Endothelial cell of umbilical vein (primary cell): ENCODE results near the gene PIN1. TPM values are rescaled to one million over a fixed set of nuclear protein-coding genes. Genes with fewer than 3 reads are reported as not detected.

Experiments used
- BruUV-seq: library from RNA; stranded (reverse); fragments of 400-500 nt; replicated peaks from 2 replicates; lab custom pipeline; 2021; lab: Mats Ljungman, UMichigan
- CTCF ChIA-PET: fragments of 300-600, 350-600 bp; sonication (Branson Sonifier 250); formaldehyde crosslinking; loops from one replicate; lab custom pipeline; 2021; ENCODE audit warnings: antibody characterized with exemption, inconsistent platforms; lab: Charles Lee
- POLR2A ChIA-PET: fragments of 300-600, 350-600 bp; sonication (Branson Sonifier 250); formaldehyde crosslinking; loops from one replicate; lab custom pipeline; 2021; ENCODE audit warnings: antibody characterized with exemption, inconsistent platforms; lab: Charles Lee
- DNase-seq: peaks from one replicate; pipeline ENCODE4 v3.0.0-alpha.2; 2011; ENCODE audit warnings: low read depth, low spot score
- FAIRE-seq: peaks from 2 replicates; lab custom pipeline; 2011; peaks lifted over from hg19 to GRCh38; lab: Jason Lieb, UNC
- H2AFZ ChIP-seq: 2 replicates; pipeline ENCODE4 v1.6.0; 2012; ENCODE audit warnings: low read depth, low read length, control low read depth, inconsistent platforms
- H3K27ac ChIP-seq: 2 replicates; pipeline ENCODE4 v1.5.1; 2011; ENCODE audit warnings: low read depth, mild to moderate bottlenecking, control low read depth, low read length, moderate library complexity; ENCODE audit not compliant: insufficient read depth
- H3K27me3 ChIP-seq, 2 experiments: 2 replicates each; pipeline versions ENCODE4 v1.6.0 to v1.6.1; 2011; ENCODE audit warnings: low read length in 2 of 2, mixed read lengths in 1 of 2; ENCODE audit not compliant: control insufficient read depth in 2 of 2, insufficient read depth in 2 of 2
- H3K36me3 ChIP-seq, 2 experiments: 2 replicates in 1 of 2; 3 replicates in 1 of 2; pipeline ENCODE4 v1.5.1; 2011; ENCODE audit warnings: low read length in 2 of 2, mild to moderate bottlenecking in 1 of 2, moderate library complexity in 1 of 2; ENCODE audit not compliant: control insufficient read depth in 2 of 2, insufficient read depth in 2 of 2; ENCODE audit errors: extremely low read depth in 1 of 2
- H3K4me1 ChIP-seq: 3 replicates; pipeline ENCODE4 v1.5.1; 2011; ENCODE audit warnings: mild to moderate bottlenecking, low read length; ENCODE audit not compliant: control insufficient read depth, insufficient read depth; ENCODE audit errors: extremely low read depth
- H3K4me2 ChIP-seq: 2 replicates; pipeline ENCODE4 v1.6.1; 2011; ENCODE audit warnings: low read length, control low read depth, mixed read lengths; ENCODE audit not compliant: insufficient read depth
- H3K4me3 ChIP-seq, 3 experiments: fragments of 200-600 bp in 1 of 3; sonication (generic), shearing (Covaris generic) in 1 of 3; replicated peaks in 1 of 3; 2 replicates each; pipeline ENCODE4 v1.5.1; 2011 to 2016; ENCODE audit warnings: control low read depth in 3 of 3, low read length in 3 of 3, mild to moderate bottlenecking in 2 of 3, inconsistent platforms in 1 of 3, low read depth in 1 of 3, moderate library complexity in 1 of 3; ENCODE audit not compliant: insufficient read depth in 1 of 3
- H3K79me2 ChIP-seq: 2 replicates; pipeline ENCODE4 v1.6.0; 2012; ENCODE audit warnings: low read length, inconsistent platforms; ENCODE audit not compliant: control insufficient read depth, insufficient read depth
- H3K9ac ChIP-seq: replicated peaks from 2 replicates; pipeline ENCODE3; 2011; ENCODE audit warnings: low read length, control low read depth; ENCODE audit not compliant: insufficient read depth; ENCODE audit errors: extremely low read depth
- H3K9me1 ChIP-seq: replicated peaks from 3 replicates; pipeline ENCODE4 v1.6.0; 2011; ENCODE audit warnings: mild to moderate bottlenecking, low read length; ENCODE audit not compliant: control insufficient read depth, insufficient read depth; ENCODE audit errors: extremely low read depth
- H3K9me3 ChIP-seq: replicated peaks from 2 replicates; pipeline ENCODE4 v1.5.1; 2012; ENCODE audit warnings: low read length, inconsistent platforms; ENCODE audit not compliant: control insufficient read depth, insufficient read depth
- H4K20me1 ChIP-seq: replicated peaks from 2 replicates; pipeline ENCODE3; 2011; ENCODE audit warnings: mild to moderate bottlenecking, low read length; ENCODE audit not compliant: control insufficient read depth, insufficient read depth; ENCODE audit errors: extremely low read depth
- CTCF ChIP-seq, 2 donors: IDR thresholded peaks; 1 replicate in 1 of 2; 2 replicates in 1 of 2; pipeline ENCODE4 v1.5.1; 2011; ENCODE audit warnings: low read length in 2 of 2, mild to moderate bottlenecking in 2 of 2, moderate library complexity in 2 of 2, control low read depth in 1 of 2, inconsistent platforms in 1 of 2, low read depth in 1 of 2; ENCODE audit not compliant: insufficient read depth in 1 of 2; ENCODE audit errors: extremely low read depth in 1 of 2
- EZH2 ChIP-seq: IDR thresholded peaks from 2 replicates; pipeline ENCODE4 v1.6.1; 2012; ENCODE audit warnings: borderline replicate concordance, low read depth, mild to moderate bottlenecking, moderate library complexity, low read length, inconsistent platforms; ENCODE audit not compliant: severe bottlenecking
- FOS ChIP-seq: IDR thresholded peaks from 2 replicates; pipeline ENCODE4 v1.6.1; 2011; ENCODE audit warnings: mild to moderate bottlenecking, low read length, moderate library complexity, borderline replicate concordance; ENCODE audit not compliant: insufficient read depth
- JUN ChIP-seq: IDR thresholded peaks from 2 replicates; pipeline ENCODE4 v1.6.1; 2011; ENCODE audit warnings: borderline replicate concordance, low read depth; ENCODE audit not compliant: insufficient read length, insufficient read depth
- MAX ChIP-seq: IDR thresholded peaks from 2 replicates; pipeline ENCODE4 v1.6.1; 2011; ENCODE audit not compliant: insufficient read depth, insufficient read length
- dilution Hi-C: fragments of 300-500 bp; cut with MboI; formaldehyde crosslinking; loops from one replicate; pipeline ENCODE4 v1.15.0; 2019; ENCODE audit warnings: low sequenced_read_pairs; ENCODE audit not compliant: extremely low pct_ligation_motif_present
- intact Hi-C: fragments of 100-400 bp; cut with micrococcal nuclease; formaldehyde crosslinking; loops from one replicate; pipeline ENCODE4 v1.10.0; 2022
- polyA plus RNA-seq, 4 experiments: library from polyadenylated mRNA; depleted of rRNA in 3 of 4; stranded (reverse) in 3 of 4; unstranded in 1 of 4; fragments of >200 nt; gene quantifications; 2 replicates each; pipeline versions ENCODE4 v1.2.1 to v1.2.3, GENCODE V29; 2011 to 2012; ENCODE audit warnings: missing spikeins in 1 of 4
- total RNA-seq: library from RNA; stranded (reverse); gene quantifications from 2 replicates; pipeline ENCODE4 v1.2.3, GENCODE V29; 2021

The PIN1 gene
- total and polyA plus RNA-seq, 2 donors (not counting 3 experiments of a cell fraction or from before 2014, with no cell fraction given) = 97.4 to 115 TPM

DNA sequence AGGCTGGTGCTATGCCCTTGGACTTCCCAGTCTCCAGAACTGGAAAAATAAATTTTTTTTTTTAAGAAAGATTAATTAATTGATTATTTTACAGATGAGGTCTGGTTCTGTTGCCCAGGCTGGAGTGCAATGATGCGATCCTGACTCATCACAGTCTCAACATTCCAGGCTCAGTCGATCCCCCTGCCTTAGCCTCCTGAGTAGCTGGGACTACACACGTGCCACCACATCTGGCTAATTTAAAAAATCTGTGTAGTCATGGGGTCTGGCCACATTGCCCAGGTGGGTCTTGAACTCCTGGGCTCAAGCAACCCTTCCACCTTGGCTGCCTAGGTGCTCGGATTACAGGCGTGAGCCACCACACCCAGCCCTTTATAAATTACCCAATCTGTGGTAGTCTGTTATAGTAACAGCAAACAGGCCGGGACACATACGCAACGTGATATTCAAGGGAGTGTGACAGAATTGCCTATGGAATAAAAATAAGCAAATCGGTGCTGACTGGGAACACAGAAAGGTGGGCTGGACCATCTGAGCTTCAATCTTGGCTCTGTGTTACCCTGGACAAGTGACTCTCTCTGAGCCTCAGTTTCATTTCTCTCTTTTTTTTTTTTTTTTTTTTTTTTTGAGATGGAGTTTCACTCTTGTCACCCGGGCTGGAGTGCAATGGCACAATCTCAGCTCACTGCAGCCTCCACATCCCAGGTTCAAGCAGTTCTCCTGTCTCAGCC is 42.8 kb downstream of the PIN1 start:
- Histone ChIP-seq H3K9ac (no peak overlapping the region), H3K4me1 (peaks cover 5% of the 10 kb centered on the region), H3K27ac (no peak overlapping the region), H3K4me2 (no peak overlapping the region), H2AFZ (no peak overlapping the region), H3K27me3 (no peaks in the 10 kb centered on the region), H3K9me3 (no peaks in the 10 kb centered on the region), H4K20me1 (no peaks in the 10 kb centered on the region), H3K79me2 (no peaks in the 10 kb centered on the region), H3K4me3 (no peak overlapping the region), H3K36me3 (no peaks in the 10 kb centered on the region), H3K9me1 (no peaks in the 10 kb centered on the region)
- FAIRE-seq = no peak
- ChIA-PET POLR2A (no interaction called here), CTCF (no interaction called here)
- no peak for DNase-seq
- BruUV-seq = no TSS peak
- dilution Hi-C loops = no loop called here
- TF ChIP-seq FOS (peak; percentile 28), MAX (no peak), CTCF (IDR thresholded peaks at IDR 0.05; ENCODE audit: extremely low read depth in 1 of 2, insufficient read depth in 1 of 2, low read depth in 1 of 2, low read length in 2 of 2) (no peak), JUN (no peak), EZH2 (no peak)
- intact Hi-C loops = no loop called here
